ENCODE data around the gene CLIP1.

GRCh38 chr12:122371475-122372045 is 50.9 kb downstream of the CLIP1 start:
- TF ChIP-seq CTCF (IDR thresholded peaks at IDR 0.05; ENCODE audit: low read depth, low read length, poor library complexity, severe bottlenecking) = no peak
- TF ChIP-seq EZH2phosphoT487 (IDR thresholded peaks at IDR 0.05; ENCODE audit: borderline replicate concordance, low read length) = no peak
